Suprapubic skin (tissue), 3 donors: ENCODE data around the gene DSTN.

Experiments used
- CTCF ChIP-seq, 2 donors: fragments of 200-600 bp in 1 of 2; fragments of 450-650 bp in 1 of 2; sonication (generic) in 1 of 2; IDR thresholded peaks; one replicate each; pipeline ENCODE4 v1.5.1; 2016 to 2019; ENCODE audit warnings: antibody characterized with exemption in 2 of 2, mild to moderate bottlenecking in 1 of 2, moderate library complexity in 1 of 2
- POLR2A ChIP-seq, 2 donors: fragments of 450-650 bp; IDR thresholded peaks; one replicate each; pipeline ENCODE4 v1.6.1; 2017; ENCODE audit warnings: antibody characterized with exemption in 2 of 2, mild to moderate bottlenecking in 2 of 2, moderate library complexity in 2 of 2

- no peak for TF ChIP-seq POLR2A (IDR thresholded peaks at IDR 0.05)
- no peak for TF ChIP-seq CTCF (IDR thresholded peaks at IDR 0.05)
Observed at GRCh38 chr20:17594443-17594842, 24.6 kb downstream of the DSTN start.
